ENCODE measurements around the gene P3R3URF.

Gene P3R3URF

DNA sequence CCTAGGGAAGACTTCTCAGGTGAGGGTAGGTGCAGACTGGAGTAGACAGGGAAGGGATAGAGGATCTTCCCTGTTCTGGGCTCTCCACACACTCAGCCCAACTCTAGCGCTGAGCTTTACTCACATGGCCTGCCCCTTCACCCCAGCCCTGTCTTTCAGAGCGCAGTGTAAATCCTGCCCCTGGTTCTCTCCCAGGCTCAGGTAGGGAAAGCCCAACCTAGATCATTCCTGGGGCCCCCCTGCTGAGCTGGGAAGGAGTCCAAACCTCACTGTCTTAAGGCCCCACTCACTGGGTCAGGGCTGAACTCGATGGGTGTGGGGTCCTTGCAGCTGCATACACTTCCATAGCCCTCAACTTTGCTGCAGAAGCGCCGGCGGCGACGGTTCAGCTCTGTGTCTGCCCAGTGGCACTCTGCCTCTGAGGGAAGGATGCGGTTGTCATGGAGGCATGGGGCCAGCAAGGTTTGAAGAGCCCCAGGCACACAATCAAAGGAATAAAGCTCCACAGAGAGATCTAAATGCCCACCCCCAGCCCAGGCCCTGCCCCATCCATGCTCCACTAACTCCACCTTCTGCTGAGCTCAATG, 17.8 kb upstream of the P3R3URF start:
- no peak for DNase-seq

DNA sequence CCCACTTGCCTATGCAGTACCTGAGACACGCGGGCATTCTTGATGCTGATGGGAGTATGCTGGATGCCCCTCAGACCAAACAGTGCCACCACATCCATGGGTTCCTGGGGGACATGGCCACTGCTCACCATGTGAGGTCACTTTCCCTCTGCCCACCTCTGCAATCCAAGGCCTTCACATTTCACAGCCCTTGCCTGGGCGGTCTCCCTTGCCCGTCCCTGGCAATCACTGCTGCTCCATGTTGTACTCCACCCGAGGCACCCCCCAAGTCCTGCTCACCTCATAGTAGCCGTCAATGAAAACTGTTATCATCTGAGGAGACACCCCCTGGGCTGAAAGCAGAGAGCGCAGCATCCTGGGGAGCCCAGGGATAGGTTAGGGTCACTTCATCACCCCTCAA, 17.0 kb upstream of the P3R3URF start:
- DNase-seq = no peak

DNA sequence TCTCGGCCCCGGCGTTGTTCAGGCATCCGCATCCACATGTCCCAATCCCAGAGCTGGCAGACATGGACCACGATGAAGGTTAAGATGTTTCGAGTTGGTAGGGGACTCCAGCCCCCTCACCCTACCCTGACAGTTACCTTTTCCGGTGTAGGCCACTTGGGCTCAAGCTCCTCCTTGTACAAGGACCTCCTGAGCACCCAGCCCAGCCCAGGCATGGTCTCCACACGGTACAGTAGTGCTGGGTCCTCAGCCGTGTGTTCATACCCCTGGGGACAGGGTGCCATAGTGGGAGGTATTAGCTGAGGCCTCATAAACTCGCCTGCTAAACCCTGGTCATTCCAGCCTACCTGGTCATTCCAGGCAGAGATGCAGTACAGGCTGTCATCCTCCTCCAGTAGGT, 15.9 kb upstream of the P3R3URF start:
- no peak for DNase-seq

DNA sequence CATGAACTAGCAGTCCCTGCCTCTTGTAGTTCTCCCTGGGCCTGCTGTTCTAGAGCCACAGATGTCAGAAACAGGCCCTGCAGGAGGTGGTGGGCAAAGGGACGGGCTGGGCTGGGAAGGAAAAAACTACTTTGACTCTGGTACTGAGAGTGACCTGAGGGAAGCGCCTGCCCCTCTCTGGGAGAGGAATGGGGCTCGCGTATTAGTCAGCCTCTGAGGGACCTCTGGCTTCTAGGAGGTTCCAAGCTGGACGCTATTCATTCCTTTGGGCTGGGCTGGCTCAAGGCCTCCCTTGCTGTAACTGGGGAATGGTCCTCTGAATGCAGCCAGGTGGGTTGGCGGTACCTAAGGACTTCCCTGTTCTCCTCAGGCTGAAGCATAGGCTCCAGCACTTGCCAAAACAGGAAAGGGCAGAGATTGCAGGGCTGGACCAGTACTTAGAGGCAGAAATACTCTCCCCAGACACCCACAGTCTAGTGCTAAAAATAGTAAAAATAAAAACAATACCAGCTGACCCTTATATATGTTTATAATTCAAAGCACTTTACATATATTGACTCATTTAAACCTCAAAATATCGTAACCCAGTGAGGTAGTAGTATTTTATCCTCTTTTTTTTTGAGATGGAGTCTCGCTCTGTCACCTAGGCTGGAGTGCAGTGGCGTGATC, 14.9 kb upstream of the P3R3URF start:
- DNase-seq = no peak

DNA sequence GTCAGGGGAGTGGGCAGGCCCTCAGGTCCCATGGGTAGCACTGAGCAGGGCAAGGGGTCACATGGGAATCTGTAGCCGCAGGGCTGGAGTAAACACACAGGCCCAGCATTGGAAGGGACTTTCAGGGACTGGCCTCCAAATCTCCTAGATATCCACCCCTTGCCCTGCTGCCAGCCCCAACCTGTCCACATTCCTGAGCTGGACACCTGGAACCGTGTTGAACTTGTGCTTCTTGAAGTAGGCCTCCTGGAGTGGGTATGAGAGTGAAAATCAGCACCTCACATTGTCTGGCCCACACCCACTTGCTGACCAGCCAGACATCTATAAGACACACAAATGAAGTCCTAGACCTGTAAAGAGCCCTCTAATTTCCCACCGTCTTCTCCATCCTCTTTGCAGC, 14.3 kb upstream of the P3R3URF start:
- DNase-seq = no peak

DNA sequence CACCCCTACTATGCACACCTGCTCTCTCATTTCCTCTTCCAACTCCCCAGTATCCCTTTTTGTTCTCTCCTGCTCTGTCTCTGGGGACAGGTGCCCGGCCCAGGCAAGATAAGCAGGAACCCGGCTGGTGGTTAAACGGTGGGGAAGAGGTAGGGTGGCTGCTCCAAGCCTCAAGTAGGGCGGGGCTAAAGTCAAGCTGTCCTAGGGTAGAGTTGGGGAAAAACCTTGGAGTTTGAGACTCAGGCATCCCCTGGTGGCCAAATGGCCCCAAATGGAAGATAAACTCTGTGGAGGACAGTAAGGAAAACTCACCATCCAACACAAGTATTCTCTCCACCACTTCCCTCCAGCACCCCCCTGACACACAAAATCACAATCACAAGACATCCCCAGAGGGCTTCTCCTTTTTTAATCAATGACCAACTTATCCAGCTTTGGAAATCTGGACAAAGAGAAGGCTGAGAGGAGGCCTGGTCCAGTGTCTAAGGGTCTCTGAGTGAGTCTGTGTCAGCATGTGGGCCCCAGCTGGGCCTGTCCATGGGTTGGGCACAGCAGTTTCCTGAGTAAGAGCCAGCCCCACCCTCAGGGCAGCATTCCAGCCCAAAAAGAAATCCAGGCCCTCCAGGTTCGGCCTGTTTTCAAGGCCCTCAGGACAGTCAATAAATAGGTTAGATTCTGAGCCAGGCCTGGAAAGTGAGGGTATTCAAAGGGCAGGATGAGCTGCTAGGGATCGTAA, 12.2 kb upstream of the P3R3URF start:
- no peak for DNase-seq

DNA sequence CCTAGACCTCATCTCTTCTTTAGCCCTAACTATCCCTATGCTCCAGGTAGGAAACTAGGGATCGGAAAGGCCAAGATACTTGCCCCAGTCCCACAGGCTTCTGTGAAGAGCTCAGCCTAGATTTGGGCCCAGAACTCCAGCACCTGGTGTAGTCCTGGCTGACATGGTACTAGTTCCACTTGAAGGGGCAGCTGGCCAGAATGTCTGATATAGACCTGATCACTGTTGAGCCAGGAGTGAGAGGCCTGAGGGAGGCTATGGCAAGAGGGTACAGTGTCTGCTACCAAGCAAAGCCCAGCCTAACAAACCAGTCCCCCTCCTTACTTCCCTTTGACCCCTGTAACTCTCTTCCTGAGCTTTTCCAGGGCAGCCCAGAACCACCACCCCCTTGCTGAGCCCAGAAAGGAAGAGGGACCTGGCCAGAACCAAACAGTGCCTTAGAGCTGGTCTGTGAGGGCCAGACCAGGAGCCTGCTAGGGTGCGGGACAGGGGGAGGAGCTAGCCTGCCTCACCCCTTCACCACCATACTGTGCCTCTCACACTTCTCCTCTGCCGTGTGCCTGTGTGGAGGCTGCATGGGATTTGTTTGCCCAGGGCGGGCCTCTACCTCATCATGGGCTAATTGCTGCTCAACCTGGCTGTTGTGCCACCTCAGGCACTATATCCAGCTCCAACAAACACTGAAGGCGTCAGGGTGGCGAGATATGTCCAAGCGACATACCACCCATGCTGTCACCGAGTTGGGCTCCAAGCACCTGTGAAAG, 11.0 kb upstream of the P3R3URF start:
- no peak for DNase-seq

DNA sequence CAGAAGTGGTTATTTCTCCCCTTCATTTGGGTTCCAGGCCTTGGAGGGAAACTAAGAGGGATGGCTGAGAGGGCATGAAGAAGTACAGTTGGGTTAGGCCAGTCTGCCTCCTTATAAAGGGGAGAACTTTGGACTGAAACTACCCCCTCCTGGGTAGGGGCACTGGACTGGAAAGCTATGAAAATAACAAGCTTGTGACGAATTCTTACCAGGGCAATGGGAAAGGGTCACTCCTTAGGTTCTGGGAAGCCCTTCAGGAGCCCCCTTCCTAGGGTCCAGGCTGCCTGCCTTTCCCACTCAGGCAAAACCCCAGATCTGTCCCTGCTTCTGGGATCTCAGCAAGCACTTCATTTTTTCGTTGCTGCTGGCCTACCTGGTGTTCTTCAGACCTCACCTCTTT, 9.8 kb upstream of the P3R3URF start:
- DNase-seq = no peak

DNA sequence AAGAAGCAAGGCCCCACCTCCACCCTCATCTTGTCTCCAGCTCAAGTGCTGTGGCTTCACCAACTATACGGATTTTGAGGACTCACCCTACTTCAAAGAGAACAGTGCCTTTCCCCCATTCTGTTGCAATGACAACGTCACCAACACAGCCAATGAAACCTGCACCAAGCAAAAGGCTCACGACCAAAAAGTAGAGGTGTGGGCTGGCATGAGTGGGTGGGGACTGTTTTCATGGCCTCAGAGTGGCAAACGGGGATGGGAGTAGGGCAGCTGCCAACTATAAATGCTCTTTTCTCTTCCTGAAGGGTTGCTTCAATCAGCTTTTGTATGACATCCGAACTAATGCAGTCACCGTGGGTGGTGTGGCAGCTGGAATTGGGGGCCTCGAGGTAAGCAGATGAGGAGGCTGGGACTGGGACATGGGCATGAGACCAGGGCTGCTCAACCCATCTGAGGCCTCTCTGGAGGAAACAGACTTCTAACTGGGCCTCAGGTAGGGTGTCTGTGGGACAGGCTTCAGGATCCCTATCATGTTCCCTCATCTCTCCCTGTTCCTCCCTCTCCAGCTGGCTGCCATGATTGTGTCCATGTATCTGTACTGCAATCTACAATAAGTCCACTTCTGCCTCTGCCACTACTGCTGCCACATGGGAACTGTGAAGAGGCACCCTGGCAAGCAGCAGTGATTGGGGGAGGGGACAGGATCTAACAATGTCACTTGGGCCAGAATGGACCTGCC, 8.8 kb upstream of the P3R3URF start:
- no peak for DNase-seq

DNA sequence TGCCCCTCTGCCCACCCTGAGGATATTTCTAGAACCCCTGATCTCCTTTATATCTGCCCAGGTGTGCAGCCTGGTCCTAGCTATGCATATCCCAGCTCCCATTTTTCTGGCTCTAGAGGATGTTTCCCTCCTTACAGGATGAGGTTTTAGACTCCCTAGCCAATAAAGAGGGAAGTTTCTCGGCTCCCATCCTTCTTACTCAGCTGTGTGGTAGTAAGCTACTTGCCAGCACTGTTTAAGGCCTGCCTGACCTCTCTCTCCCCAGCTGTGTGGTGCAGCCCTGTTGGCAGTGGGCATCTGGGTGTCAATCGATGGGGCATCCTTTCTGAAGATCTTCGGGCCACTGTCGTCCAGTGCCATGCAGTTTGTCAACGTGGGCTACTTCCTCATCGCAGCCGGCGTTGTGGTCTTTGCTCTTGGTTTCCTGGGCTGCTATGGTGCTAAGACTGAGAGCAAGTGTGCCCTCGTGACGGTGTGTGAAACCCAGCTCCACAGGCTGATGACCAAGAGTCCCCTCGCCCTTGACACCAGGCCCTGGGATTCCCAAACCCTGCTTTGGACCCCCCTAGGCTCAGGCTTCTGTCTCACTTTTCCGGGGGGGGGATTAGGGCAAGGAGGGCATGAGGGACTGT, 7.8 kb upstream of the P3R3URF start:
- DNase-seq = no peak

DNA sequence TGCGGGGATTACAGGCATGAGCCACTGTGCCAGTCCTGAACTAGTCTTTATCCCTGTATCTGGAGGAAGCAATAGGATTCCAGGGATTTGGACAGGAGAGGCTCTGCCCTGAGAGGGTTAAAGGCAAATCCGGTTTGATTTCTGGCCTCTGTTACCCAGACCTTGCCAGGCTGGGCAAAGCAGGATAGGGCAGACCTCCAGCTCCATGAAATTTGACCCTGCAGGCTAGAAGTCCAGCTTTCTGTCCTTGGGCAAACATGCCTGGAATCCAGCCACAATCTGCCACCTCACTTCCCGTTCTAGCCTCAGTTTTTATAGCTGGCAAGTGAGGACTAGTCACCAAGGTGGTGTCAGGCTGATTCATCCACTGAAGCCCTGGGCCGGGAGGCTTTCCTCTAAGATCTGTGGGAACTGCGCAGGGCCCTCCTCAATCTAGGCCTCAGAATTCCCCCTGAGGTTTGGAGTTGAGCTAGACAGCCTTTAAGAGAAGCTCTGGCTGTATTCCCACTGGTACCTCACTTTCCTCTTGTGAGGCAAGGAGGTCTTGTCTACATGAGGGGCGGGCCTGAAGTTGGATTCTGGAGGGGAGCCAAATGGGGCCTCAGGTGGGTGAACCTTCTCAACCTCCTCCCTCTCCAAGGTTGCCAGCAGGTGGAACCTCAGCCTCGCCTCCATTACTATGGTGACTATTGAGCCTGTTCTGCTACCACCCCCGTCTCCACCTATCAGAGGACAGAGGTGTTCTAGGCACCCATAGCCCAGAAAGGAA, 7.0 kb upstream of the P3R3URF start:
- DNase-seq = peak; percentile 58

DNA sequence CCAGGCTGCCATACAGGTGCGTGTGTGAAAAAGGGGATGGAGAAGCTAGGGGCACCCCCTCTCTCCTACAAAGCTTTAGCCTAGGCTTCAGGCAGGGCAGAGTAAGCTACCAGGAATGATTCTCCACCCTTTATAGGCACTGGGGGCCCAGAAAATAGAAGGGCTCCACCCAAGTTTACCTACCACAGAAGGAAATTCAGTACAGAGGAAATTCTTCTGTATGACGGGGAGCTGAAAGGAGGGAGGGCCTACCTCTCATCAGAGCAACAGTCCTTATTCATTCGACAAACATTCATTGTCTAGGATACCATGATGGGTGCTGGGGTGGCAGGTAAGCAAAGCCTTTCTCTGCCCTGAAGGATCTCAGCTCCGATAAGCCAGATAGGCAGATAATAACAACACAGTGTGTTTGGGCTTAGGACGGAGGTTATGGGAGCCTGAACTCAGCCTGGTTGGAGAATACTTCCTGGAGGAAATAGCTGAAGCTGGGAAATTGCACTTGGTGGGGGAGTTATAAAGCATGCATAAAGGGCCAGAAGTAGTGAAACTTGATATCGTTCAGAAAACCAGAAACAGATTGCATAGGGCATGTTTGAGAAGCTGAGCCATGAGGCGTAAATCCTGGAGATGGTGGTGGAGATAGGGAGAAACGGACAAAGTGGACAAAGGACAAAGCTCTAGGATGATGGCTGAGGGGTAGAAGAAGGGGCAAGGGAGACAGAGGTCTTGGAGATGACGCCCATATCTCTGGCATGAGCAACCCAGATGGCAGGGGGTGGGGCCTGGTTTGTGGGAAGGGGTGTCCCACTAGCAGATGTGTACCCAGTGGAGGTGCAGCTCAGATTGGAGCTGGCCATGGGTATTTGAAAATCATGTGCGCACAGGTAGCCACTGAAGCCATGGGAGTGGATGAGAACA, 5.3 kb upstream of the P3R3URF start:
- no peak for DNase-seq

DNA sequence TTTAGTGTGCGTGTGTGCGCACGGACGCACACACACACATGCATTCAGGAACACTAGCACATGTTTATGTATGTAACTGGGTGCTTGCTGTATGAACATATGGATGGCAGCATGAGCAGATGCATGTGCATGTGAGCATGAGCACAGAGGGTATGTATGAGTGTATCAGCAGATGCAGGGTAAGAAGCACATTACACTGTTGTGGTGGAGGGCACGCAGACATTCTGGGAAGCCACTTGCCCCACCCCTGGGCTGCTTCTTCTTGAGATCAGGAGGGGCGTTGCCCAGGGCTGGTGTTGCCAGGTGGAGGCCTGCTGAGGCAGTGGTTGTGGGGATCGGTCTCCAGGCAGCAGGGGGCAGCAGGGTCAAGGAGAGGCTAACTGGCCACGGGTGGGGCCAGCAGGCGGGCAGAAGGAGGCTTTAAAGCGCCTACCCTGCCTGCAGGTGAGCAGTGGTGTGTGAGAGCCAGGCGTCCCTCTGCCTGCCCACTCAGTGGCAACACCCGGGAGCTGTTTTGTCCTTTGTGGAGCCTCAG, 3.9 kb upstream of the P3R3URF start:
- DNase-seq = no peak

DNA sequence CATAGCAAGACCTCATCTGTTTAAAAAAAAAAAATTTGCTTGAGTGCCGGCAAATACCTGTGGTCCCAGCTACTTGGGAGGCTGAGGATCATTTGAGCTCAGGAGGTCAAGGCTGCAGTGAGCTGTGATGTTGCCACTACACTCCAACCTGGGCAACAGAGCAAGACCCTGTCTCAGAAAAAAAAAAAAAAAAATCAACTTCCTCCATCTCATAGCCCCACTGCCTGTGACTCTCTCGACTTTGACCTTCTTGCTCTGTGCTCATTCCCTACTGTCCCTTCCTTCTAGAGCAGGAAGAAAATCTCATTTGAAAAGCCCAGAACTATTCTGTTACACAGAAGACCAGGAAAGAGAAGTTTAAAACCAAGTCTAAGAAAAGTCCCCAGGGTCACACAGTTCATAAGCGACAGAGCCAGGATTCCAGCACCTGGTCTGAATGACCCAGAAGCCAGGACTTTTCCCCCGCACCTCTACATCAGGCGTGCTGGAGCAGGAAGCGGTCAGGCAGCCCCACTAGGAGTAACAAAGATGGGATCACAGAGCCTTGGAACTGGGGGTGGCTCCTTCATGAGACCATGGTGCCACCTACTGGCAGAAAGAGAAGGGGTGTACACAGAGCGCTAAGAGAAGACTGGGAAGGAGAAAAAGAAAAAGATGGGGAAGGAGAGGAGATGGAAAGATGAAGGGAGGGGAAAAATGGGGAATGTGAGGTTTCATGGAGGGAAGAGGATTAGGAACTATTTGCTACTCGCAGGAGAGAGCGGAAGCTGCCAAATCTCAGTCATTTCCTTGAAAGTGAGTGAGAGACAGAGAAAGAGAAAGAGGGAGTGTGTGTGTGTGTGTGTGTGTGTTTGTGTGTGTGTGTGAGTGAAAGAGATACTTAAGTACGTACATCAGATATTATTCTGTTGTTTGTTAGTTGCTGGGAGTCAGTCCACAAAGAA, 3.1 kb upstream of the P3R3URF start:
- DNase-seq = peak; percentile 61

DNA sequence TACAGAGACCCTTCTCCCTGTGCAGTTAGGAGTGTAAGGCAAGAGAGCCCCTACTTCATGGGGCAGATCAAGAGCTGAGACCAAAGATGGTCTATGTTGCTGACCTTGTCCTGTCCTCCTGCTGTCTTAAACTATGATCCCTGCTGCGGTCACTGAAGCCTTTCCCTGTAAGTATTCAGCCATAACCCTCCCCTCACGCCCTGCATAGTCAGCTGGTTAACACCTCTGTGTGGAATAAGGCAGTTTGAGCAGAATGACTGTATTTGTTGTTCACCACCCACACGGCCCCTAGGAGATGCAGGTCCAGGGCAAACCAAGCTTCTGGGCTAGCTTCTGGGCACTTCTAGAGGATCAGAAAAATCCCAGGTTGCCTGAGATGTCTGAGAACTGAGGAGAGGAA, 1.0 kb downstream of the P3R3URF start:
- DNase-seq = no peak

DNA sequence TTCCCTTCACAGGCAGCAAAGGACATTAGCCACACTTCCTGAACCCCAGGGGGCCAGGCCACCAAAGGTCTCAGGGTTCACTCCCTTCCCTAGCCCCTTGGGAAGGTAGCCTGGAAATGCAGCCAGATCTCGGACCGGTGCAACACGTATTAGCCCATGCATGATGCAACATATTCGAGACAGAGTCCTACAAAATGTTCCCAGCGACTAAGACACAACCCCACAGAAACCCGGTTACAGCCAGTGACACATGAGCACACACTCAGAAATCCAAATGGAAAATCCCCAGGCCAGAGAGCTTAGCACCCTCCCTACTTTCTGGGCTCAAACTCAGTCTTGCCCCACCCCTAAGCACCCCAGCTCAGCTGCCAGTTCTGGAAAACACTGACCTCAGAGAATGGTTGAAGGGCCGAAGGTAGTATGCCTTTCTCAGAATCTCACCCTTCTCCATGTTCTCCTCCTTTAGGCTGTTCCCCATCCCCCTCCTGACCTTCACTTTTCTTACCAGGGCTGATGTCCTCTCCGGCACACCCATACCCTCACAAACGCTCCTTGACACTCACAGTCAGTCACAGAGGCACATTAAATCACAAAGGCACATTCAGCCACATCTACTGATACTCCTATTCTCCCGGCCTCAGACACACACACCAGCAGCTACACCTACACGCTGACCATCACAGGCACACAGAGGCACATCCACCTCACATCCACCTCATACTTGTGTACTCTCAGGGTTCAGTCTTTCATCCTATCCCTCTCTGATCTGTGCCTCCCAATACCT, 1.6 kb downstream of the P3R3URF start, which contains the start of gene TSPAN1:
TSS of gene TSPAN1 (plus strand) at position 640 of the 784 bp plus-strand sequence. CDS start 6,021 bp downstream, outside the sequence.
- no peak for DNase-seq

DNA sequence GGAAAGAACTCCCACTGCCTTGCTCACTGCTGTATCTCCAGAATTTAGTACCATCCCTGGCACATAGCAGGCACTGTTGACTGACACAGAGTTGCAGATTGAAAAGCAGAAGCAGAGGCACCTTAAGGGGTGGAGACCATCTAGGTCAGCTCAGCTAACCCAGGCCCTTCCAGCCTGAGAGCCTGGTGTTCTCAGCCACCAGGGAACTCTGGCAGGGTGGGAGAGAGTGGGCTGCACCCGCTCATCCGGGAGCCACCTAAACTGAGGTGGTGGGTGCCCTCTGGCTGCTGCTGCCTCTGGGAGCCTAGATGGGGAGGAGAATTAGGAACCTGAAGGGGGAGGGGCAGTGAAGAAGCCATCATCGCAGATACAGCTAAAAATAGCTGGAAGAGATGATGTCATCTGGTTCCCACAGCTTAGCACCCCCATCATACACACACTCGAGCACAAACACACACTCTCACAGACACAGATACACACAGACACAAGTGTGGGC, 2.9 kb downstream of the P3R3URF start:
- DNase-seq = no peak

DNA sequence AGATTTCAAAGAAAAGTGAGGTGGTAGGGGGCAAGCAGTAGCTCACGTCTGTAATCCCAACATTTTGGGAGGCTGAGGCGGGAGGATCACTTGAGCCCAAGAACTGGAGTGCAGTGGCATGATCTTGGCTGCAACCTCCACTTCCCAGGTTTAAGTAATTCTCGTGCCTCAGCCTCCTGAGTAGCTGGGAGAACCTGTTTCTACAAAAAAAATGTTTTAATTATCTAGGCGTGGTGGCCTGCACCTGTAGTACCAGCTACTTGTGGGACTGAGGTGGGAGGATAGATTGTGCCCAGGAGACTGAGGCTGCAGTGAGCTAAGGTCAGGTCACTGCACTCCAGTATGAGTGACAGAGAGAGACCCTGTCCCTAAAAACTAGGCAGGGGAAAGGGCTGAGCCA, 4.0 kb downstream of the P3R3URF start:
- DNase-seq = no peak
